ENCODE data around the gene PCDH9. TPM values are rescaled to one million over a fixed set of nuclear protein-coding genes. Genes with fewer than 3 reads are reported as not detected.

Gene PCDH9
- total RNA-seq, 1 donor from 2014 or later = 6.8 TPM

DNA sequence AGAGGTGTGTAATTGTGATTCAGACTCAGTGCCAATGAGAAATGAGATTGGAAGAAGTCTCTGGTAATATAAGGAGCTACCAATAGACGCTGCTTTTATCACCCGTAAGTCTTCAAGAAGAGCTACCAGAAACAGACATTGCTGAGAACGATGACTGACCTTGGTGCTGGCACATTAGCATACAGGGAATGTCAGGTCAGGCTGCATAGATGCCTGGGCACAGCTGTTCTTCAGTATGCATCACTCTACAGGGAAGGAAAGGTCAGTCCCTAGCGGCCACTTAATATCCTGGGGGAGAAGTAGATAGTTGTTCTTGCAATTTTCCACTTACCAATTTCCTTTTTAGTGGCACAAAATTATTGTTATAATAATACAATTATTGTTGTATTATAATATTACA is 380.4 kb downstream of the PCDH9 start:
- Histone ChIP-seq H3K27ac (ENCODE audit: low read depth, low read length) (no peak overlapping the region), H3K4me1 (ENCODE audit: control insufficient read depth in 3 of 3, insufficient read depth in 3 of 3, low read length in 3 of 3) (no peaks in the 10 kb centered on the region), H3K9me3 (ENCODE audit: control insufficient read depth in 3 of 3, low read length in 3 of 3) (no peaks in the 10 kb centered on the region), H3K4me3 (ENCODE audit: low read length in 3 of 3) (no peak overlapping the region), H3K36me3 (ENCODE audit: control insufficient read depth in 3 of 3, insufficient read depth in 3 of 3, low read length in 3 of 3) (no peaks in the 10 kb centered on the region), H3K9ac (ENCODE audit: low read depth in 1 of 3, low read length in 3 of 3) (no peak overlapping the region), H3K27me3 (ENCODE audit: control insufficient read depth in 3 of 3, insufficient read depth in 3 of 3, low read length in 3 of 3) (no peaks in the 10 kb centered on the region)

DNA sequence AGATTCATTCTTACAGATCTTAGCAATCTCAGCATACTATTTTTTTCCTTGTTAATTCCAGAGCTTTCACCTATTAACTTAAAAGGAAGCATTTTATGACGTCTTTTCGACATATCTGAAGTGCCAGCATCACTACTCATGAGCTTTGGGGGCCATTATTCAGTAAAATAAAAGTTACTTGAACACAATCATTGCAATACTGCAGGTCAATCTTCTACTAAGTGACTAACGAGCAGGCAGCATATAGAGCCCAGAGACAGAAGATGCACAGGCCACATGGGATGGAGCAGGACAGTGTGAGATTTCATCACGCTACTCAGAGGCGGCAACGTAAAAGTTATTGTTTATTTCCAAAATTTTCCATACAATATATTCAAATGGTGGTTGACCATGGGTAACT is 382.6 kb downstream of the PCDH9 start:
- H3K4me1 ChIP-seq (ENCODE audit: control insufficient read depth in 3 of 3, insufficient read depth in 3 of 3, low read length in 3 of 3) = no peaks in the 10 kb centered on the region
- H3K4me3 ChIP-seq (ENCODE audit: low read length in 3 of 3) = no peak overlapping the region
- H3K27me3 ChIP-seq (ENCODE audit: control insufficient read depth in 3 of 3, insufficient read depth in 3 of 3, low read length in 3 of 3) = no peaks in the 10 kb centered on the region
- no peaks in the 10 kb centered on the region for H3K36me3 ChIP-seq (ENCODE audit: control insufficient read depth in 3 of 3, insufficient read depth in 3 of 3, low read length in 3 of 3)
- H3K9ac ChIP-seq (ENCODE audit: low read depth in 1 of 3, low read length in 3 of 3) = no peak overlapping the region
- H3K9me3 ChIP-seq (ENCODE audit: control insufficient read depth in 3 of 3, low read length in 3 of 3) = no peaks in the 10 kb centered on the region
- H3K27ac ChIP-seq (ENCODE audit: low read depth, low read length) = no peak overlapping the region

DNA sequence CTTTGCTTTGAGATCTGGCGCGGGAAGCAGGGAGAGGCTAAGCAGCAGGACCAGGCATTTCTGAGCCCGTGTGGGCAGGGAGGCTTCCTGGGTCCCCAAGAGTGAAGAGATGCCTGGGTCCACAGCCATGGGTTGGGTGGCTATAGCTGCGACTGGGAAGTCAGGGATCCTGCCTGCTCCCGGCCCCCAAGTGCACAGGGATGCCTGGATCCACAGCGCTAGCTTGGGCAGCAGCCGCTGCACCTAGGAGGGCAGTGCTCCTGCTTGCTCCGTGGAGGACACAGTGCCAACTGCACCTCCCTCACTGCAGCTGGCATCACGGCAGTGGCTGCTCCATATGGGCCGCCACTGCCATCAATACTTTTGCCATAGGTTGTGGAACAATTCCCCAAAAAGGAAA is 384.7 kb downstream of the PCDH9 start:
- no peak overlapping the region for H3K9ac ChIP-seq (ENCODE audit: low read depth in 1 of 3, low read length in 3 of 3)
- no peaks in the 10 kb centered on the region for H3K36me3 ChIP-seq (ENCODE audit: control insufficient read depth in 3 of 3, insufficient read depth in 3 of 3, low read length in 3 of 3)
- no peaks in the 10 kb centered on the region for H3K9me3 ChIP-seq (ENCODE audit: control insufficient read depth in 3 of 3, low read length in 3 of 3)
- no peaks in the 10 kb centered on the region for H3K4me1 ChIP-seq (ENCODE audit: control insufficient read depth in 3 of 3, insufficient read depth in 3 of 3, low read length in 3 of 3)
- no peak overlapping the region for H3K4me3 ChIP-seq (ENCODE audit: low read length in 3 of 3)
- no peaks in the 10 kb centered on the region for H3K27me3 ChIP-seq (ENCODE audit: control insufficient read depth in 3 of 3, insufficient read depth in 3 of 3, low read length in 3 of 3)
- no peak overlapping the region for H3K27ac ChIP-seq (ENCODE audit: low read depth, low read length)

DNA sequence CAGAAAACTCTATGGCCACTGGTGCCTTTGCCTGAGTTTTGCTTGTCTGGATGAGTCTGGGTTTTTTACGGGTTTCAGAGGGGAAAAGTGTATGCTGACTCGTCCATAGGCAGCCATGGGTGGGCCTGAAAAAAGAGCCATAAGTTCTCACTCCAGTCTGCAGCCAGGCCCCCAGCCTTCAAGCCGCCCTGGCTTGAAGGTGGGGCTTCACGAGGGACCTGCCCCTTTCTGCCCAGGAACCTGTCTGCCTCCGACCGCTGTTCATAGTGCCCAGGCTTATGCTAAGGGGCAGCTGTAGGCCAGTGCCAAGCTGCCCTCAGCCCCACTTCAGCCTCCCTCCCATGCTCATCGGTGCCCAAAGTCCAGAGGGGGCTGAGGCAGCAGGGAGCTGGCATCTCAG is 385.2 kb downstream of the PCDH9 start:
- no peak overlapping the region for H3K9ac ChIP-seq (ENCODE audit: low read depth in 1 of 3, low read length in 3 of 3)
- H3K27ac ChIP-seq (ENCODE audit: low read depth, low read length) = no peak overlapping the region
- H3K36me3 ChIP-seq (ENCODE audit: control insufficient read depth in 3 of 3, insufficient read depth in 3 of 3, low read length in 3 of 3) = no peaks in the 10 kb centered on the region
- H3K4me3 ChIP-seq (ENCODE audit: low read length in 3 of 3) = no peak overlapping the region
- no peaks in the 10 kb centered on the region for H3K4me1 ChIP-seq (ENCODE audit: control insufficient read depth in 3 of 3, insufficient read depth in 3 of 3, low read length in 3 of 3)
- H3K27me3 ChIP-seq (ENCODE audit: control insufficient read depth in 3 of 3, insufficient read depth in 3 of 3, low read length in 3 of 3) = no peaks in the 10 kb centered on the region
- no peaks in the 10 kb centered on the region for H3K9me3 ChIP-seq (ENCODE audit: control insufficient read depth in 3 of 3, low read length in 3 of 3)

DNA sequence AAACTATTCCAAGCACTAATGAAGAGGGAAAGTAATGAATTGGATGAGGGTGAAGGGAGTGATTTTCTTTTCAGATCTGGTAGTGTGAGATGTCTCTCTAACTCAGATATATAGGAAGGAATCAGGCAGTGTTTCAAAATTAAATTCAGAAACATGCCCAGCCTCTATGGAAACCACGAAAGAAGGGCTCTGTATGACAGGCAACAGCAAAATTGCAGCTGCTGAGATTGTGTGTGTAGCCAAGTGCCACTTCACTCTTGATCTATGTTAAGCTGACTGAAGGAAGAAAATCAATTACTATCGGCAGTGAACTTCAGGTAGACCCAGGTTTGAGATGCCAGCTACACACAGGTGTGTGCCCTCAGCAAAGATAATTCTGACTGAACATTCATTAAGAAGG is 387.4 kb downstream of the PCDH9 start:
- Histone ChIP-seq H3K36me3 (ENCODE audit: control insufficient read depth in 3 of 3, insufficient read depth in 3 of 3, low read length in 3 of 3) (no peaks in the 10 kb centered on the region), H3K9ac (ENCODE audit: low read depth in 1 of 3, low read length in 3 of 3) (no peak overlapping the region), H3K4me1 (ENCODE audit: control insufficient read depth in 3 of 3, insufficient read depth in 3 of 3, low read length in 3 of 3) (no peaks in the 10 kb centered on the region), H3K4me3 (ENCODE audit: low read length in 3 of 3) (no peak overlapping the region), H3K27me3 (ENCODE audit: control insufficient read depth in 3 of 3, insufficient read depth in 3 of 3, low read length in 3 of 3) (no peaks in the 10 kb centered on the region), H3K27ac (ENCODE audit: low read depth, low read length) (no peak overlapping the region), H3K9me3 (ENCODE audit: control insufficient read depth in 3 of 3, low read length in 3 of 3) (no peaks in the 10 kb centered on the region)

DNA sequence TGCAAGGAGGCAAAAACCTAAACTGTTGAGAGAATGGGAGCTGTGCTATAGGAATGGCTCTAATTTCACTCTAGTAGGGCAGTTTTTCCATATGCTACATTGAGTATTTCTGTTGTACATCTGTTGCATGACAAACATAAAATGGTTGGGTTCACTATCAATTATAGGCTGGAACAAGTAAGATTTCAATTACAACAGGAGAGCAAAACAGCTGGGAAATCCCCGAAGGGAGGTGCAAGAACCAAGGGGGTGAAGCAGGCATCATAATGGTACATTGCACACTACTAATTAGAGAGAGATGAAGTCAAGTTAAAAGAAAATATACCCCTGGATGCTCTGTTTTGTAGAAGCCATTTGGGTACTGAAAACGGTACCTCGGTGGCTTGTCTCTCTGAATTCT is 389.5 kb downstream of the PCDH9 start:
- H3K9me3 ChIP-seq (ENCODE audit: control insufficient read depth in 3 of 3, low read length in 3 of 3) = no peaks in the 10 kb centered on the region
- H3K4me1 ChIP-seq (ENCODE audit: control insufficient read depth in 3 of 3, insufficient read depth in 3 of 3, low read length in 3 of 3) = no peaks in the 10 kb centered on the region
- no peaks in the 10 kb centered on the region for H3K36me3 ChIP-seq (ENCODE audit: control insufficient read depth in 3 of 3, insufficient read depth in 3 of 3, low read length in 3 of 3)
- H3K27me3 ChIP-seq (ENCODE audit: control insufficient read depth in 3 of 3, insufficient read depth in 3 of 3, low read length in 3 of 3) = no peaks in the 10 kb centered on the region
- H3K27ac ChIP-seq (ENCODE audit: low read depth, low read length) = no peak overlapping the region
- no peak overlapping the region for H3K9ac ChIP-seq (ENCODE audit: low read depth in 1 of 3, low read length in 3 of 3)
- H3K4me3 ChIP-seq (ENCODE audit: low read length in 3 of 3) = no peak overlapping the region

DNA sequence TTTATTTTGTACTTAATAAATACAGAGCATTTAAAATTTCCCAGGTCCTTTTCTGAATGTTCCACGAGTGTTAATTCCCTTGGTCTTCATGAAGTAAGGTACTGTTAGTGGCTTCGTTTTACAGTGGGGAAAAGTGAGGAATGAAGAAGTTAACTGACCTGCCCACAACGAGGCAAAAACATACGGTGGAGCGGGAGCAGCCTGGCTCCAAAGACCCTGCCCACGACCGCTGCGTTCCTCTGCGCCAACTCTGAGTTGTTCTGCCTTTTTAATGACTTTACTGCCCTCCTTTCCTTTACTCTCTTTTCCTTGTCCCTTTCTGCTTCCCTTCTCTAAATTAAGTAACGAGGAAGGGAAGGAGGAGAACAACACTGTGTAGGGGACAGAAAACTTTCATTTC is 392.9 kb downstream of the PCDH9 start:
- H3K9ac ChIP-seq (ENCODE audit: low read depth in 1 of 3, low read length in 3 of 3) = no peak overlapping the region
- no peaks in the 10 kb centered on the region for H3K36me3 ChIP-seq (ENCODE audit: control insufficient read depth in 3 of 3, insufficient read depth in 3 of 3, low read length in 3 of 3)
- H3K4me1 ChIP-seq (ENCODE audit: control insufficient read depth in 3 of 3, insufficient read depth in 3 of 3, low read length in 3 of 3) = no peaks in the 10 kb centered on the region
- no peak overlapping the region for H3K4me3 ChIP-seq (ENCODE audit: low read length in 3 of 3)
- no peaks in the 10 kb centered on the region for H3K27me3 ChIP-seq (ENCODE audit: control insufficient read depth in 3 of 3, insufficient read depth in 3 of 3, low read length in 3 of 3)
- H3K9me3 ChIP-seq (ENCODE audit: control insufficient read depth in 3 of 3, low read length in 3 of 3) = no peaks in the 10 kb centered on the region
- no peak overlapping the region for H3K27ac ChIP-seq (ENCODE audit: low read depth, low read length)

DNA sequence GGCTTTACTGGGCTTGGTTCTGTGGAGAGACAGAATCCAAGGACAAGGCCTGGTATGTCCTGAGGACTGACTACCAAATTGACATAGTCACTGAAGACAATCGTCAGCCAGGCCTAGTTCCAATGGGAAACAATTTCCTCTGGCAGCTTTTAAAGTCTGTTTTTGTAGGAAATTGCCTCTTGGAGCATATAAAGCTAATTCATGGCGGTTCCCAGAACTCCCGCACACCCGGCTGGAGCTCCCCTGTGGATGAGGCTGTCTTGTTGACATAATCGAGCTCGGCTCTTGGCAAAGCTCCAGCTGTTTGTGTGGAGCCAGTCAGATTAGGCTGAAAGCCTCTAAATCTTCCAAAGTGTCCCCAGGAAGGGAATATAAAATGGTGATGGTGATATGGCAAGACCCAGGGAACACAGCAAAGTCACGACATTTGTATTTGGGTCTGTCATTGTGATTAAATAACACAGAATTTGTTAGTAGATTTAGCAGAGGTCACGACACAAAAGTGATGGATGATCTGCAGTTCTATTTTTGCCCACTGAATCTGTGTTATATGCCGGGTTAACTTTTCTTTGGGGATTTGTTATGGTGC is 395.0 kb downstream of the PCDH9 start:
- no peaks in the 10 kb centered on the region for H3K4me1 ChIP-seq (ENCODE audit: control insufficient read depth in 3 of 3, insufficient read depth in 3 of 3, low read length in 3 of 3)
- no peaks in the 10 kb centered on the region for H3K9me3 ChIP-seq (ENCODE audit: control insufficient read depth in 3 of 3, low read length in 3 of 3)
- no peaks in the 10 kb centered on the region for H3K36me3 ChIP-seq (ENCODE audit: control insufficient read depth in 3 of 3, insufficient read depth in 3 of 3, low read length in 3 of 3)
- no peak overlapping the region for H3K27ac ChIP-seq (ENCODE audit: low read depth, low read length)
- H3K27me3 ChIP-seq (ENCODE audit: control insufficient read depth in 3 of 3, insufficient read depth in 3 of 3, low read length in 3 of 3) = no peaks in the 10 kb centered on the region
- H3K9ac ChIP-seq (ENCODE audit: low read depth in 1 of 3, low read length in 3 of 3) = no peak overlapping the region
- H3K4me3 ChIP-seq (ENCODE audit: low read length in 3 of 3) = peak overlapping the region in 1 of 3 donors; percentile 23

DNA sequence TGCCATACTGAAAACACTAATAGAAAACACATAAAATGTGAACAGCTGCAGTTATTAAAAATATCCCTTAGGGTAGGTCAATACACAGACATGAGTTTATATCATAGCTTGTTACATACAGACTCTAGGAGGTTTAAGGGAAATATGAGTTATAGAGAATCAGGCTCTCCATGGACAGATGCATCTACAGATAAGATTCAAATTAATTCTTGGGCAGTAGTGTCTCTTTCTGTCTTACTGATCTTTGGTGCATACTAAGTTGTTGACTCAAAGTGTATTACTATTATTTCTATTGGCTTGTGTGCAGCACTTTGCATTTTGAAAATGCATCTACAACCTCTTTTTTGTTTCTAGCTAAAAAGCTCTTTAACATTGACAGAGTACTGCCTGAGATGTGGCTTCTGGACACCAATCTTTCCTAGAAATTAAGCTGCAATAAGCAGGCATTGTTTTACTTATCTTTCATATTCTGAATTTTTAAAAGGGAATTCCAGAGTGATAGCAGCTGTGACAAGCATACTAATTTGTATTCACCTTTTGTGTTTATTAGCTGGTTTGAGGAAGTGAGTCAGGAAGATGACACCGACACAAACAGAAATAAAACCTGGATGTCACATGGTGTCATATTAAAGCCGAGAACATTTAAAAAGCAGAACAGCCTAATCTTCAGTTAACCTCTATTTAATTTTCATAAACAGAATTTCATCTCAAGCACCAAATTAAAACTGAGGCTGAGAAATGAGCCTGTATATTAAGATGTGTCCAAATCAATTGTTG is 399.0 kb downstream of the PCDH9 start:
- Histone ChIP-seq H3K9ac (ENCODE audit: low read depth in 1 of 3, low read length in 3 of 3) (no peak overlapping the region), H3K4me3 (ENCODE audit: low read length in 3 of 3) (no peak overlapping the region), H3K9me3 (ENCODE audit: control insufficient read depth in 3 of 3, low read length in 3 of 3) (no peaks in the 10 kb centered on the region), H3K27me3 (ENCODE audit: control insufficient read depth in 3 of 3, insufficient read depth in 3 of 3, low read length in 3 of 3) (no peaks in the 10 kb centered on the region), H3K4me1 (ENCODE audit: control insufficient read depth in 3 of 3, insufficient read depth in 3 of 3, low read length in 3 of 3) (no peaks in the 10 kb centered on the region), H3K36me3 (ENCODE audit: control insufficient read depth in 3 of 3, insufficient read depth in 3 of 3, low read length in 3 of 3) (no peaks in the 10 kb centered on the region), H3K27ac (ENCODE audit: low read depth, low read length) (no peak overlapping the region)

DNA sequence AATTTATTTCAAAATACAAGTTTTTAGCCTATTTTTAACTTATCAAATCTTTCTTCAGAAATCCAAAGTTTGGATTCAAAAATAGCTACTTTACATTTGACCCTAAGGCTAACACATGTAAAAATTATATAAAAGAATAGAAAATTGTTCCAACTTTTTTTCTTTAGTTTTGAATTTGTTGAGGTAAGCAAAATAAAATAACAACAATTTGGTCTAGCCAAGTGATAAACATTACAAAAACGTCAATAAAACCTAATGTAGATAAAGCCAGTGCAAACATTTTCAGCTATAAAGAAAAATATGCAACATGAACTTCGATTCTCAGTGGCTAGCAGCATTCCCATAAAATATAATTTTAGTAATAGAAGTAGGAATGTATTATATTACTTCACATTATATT is 400.3 kb downstream of the PCDH9 start:
- Histone ChIP-seq H3K27me3 (ENCODE audit: control insufficient read depth in 3 of 3, insufficient read depth in 3 of 3, low read length in 3 of 3) (no peaks in the 10 kb centered on the region), H3K9ac (ENCODE audit: low read depth in 1 of 3, low read length in 3 of 3) (no peak overlapping the region), H3K27ac (ENCODE audit: low read depth, low read length) (no peak overlapping the region), H3K9me3 (ENCODE audit: control insufficient read depth in 3 of 3, low read length in 3 of 3) (no peaks in the 10 kb centered on the region), H3K4me3 (ENCODE audit: low read length in 3 of 3) (no peak overlapping the region), H3K36me3 (ENCODE audit: control insufficient read depth in 3 of 3, insufficient read depth in 3 of 3, low read length in 3 of 3) (no peaks in the 10 kb centered on the region), H3K4me1 (ENCODE audit: control insufficient read depth in 3 of 3, insufficient read depth in 3 of 3, low read length in 3 of 3) (no peaks in the 10 kb centered on the region)
